Skeletal muscle tissue (tissue), 4 donors: ENCODE data around the gene LRRC47. TPM values are rescaled to one million over a fixed set of nuclear protein-coding genes. Genes with fewer than 3 reads are reported as not detected.

Experiments used
- H3K27ac ChIP-seq: one replicate; pipeline ENCODE4 v1.7.0; 2013; ENCODE audit warnings: mild to moderate bottlenecking, low read depth, low read length, inconsistent platforms
- H3K27me3 ChIP-seq, 3 donors: one replicate each; pipeline ENCODE4 v1.7.0; 2013; ENCODE audit warnings: low read length in 3 of 3; ENCODE audit not compliant: control insufficient read depth in 3 of 3, insufficient read depth in 3 of 3
- H3K36me3 ChIP-seq, 3 donors: one replicate each; pipeline ENCODE4 v1.7.0; 2013; ENCODE audit warnings: low read length in 3 of 3; ENCODE audit not compliant: control insufficient read depth in 3 of 3, insufficient read depth in 3 of 3
- H3K4me1 ChIP-seq, 3 donors: one replicate each; pipeline ENCODE4 v1.7.0; 2013; ENCODE audit warnings: low read length in 3 of 3, mild to moderate bottlenecking in 3 of 3; ENCODE audit not compliant: control insufficient read depth in 3 of 3, insufficient read depth in 3 of 3
- H3K4me3 ChIP-seq, 3 donors: one replicate each; pipeline ENCODE4 v1.7.0; 2013; ENCODE audit warnings: low read length in 3 of 3
- H3K9ac ChIP-seq, 3 donors: one replicate each; pipeline ENCODE4 v1.7.0; 2013; ENCODE audit warnings: low read length in 3 of 3, mild to moderate bottlenecking in 3 of 3, moderate library complexity in 2 of 3, low read depth in 1 of 3
- H3K9me3 ChIP-seq, 3 donors: one replicate each; pipeline ENCODE4 v1.7.0; 2013; ENCODE audit warnings: low read length in 3 of 3; ENCODE audit not compliant: control insufficient read depth in 3 of 3
- total RNA-seq: library from RNA; depleted of rRNA; stranded (reverse); fragments of >200 nt; gene quantifications from one replicate; pipeline ENCODE4 v1.2.3, GENCODE V29; 2014
- donor health status: Osteomylitis.

LRRC47 gene
- total RNA-seq, 1 donor from 2014 or later = 28.7 TPM

DNA sequence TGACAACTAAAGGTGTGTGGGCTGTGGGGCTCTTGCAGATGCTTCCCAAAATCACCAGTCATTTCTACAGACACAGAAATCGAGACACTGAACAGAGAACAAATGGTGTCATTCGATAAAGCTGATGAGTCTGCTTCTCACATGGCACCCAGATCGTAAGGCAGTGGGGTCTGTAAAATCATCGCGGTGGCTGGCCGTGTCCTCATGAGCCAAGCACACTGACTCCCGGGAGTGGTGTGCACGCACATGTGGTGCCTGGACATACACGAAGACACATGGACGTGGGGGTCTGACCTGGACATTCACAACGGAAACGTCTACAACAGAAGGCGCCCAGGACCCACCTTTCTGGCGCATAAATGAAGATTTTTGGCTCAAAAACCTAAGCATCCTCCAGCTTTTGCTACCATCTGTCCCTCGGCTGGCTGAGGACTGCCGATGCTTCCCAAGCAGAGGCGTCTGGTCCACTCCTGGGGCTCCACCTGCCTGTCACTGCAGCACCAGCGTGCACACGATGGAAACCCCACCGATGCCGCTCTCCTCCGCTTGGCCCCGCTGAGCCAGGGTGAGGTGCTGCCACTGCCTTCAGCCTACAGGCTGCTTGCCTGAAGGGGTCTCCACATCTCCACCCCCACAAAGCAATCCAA lies 16.9 kb downstream of the LRRC47 start:
- Histone ChIP-seq H3K27ac (no peak overlapping the region), H3K4me1 (peaks cover 15 to 25% (median 20%) of the 10 kb centered on the region in 3 donors), H3K27me3 (no peaks in the 10 kb centered on the region), H3K9ac (peak overlapping the region in 1 of 3 donors; percentile 40), H3K36me3 (peaks cover 48 to 56% (median 48%) of the 10 kb centered on the region in 3 donors), H3K4me3 (no peak overlapping the region), H3K9me3 (no peaks in the 10 kb centered on the region)

DNA sequence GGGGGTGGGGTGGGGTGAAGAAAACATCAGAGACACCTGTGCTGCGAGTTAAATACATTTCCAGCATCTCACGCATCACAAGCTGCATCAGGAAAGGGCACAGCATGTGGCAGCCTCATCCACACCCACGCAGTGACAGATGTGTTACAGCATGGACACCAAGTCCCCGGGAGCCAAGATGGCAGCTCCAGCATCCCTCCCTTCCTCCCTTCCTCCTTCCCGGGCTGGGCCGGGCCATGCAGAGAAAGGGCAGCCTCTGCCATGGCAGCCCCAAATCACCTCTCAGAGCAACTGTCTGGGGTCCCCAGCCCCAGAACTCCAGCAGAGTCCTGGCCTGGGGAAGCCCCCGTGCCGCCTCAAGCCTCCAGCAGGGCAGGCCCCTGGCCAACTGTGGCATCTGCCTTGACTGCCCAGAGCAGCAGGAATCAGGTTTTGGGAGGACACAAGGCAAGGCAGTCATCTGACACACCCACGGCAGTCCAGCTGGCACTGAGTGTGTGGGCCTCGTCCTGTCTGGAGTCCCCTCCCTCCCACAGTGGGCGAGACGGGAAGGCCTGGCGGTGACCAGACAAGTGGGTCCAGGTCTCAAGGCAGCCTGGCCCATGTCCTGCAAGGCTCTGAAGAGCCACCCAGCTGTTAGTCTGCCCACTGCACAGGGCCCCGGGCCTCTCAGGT lies 17.6 kb downstream of the LRRC47 start:
- peaks cover 42 to 49% (median 42%) of the 10 kb centered on the region in 3 donors for H3K36me3 ChIP-seq
- no peak overlapping the region for H3K27ac ChIP-seq
- peaks cover 15 to 26% (median 20%) of the 10 kb centered on the region in 3 donors for H3K4me1 ChIP-seq
- H3K9ac ChIP-seq = peak overlapping the region in 1 of 3 donors; percentile 40
- H3K9me3 ChIP-seq = no peaks in the 10 kb centered on the region
- H3K4me3 ChIP-seq = no peak overlapping the region
- H3K27me3 ChIP-seq = no peaks in the 10 kb centered on the region

DNA sequence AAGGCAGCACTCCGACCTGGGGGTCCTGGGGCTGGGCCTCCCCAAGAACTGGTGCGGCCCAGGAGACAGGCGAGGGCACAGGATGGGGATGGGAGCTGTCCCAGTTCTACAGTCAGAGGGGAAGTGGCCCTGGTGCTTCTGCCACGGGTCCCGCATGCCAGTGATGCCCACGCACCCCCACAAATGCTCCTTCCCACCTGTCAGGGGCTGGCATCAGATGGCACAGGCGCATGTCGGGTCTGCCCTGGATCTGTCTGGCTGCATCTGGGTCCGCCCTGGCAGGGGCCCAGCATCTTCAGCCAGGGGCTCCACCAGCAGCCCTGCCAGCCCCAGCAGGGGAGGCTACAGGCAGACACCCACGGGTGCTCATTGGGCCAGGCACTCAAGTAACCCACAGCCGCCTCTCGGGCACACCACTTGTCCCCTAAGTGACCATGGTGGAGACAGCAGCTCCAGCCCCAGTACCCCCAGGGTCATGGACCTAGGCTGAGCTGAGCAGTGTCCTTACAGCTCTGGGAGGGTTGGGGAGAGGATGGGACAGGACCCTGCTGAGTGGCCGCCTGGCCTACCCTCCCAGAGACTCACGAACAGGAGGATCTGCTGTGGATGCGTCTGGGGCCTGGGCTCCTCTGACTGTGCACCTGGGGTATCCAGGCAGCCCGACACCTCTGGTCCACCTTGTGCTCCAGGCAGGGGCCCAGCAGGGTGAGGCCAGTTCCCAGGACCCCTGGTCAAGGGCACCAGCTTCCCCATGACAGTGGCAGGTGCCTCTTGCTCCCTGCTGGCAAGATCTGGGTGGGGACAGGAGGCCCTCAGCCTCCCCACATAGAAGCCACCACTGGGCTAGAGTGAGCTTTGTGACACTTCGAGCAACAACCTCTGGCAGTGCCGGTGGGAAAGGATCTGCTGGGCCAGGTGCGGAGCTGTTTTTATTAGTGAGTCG lies 18.4 kb downstream of the LRRC47 start:
- H3K9me3 ChIP-seq = no peaks in the 10 kb centered on the region
- H3K4me1 ChIP-seq = peaks cover 15 to 34% (median 23%) of the 10 kb centered on the region in 3 donors
- no peaks in the 10 kb centered on the region for H3K27me3 ChIP-seq
- no peak overlapping the region for H3K27ac ChIP-seq
- H3K9ac ChIP-seq = peak overlapping the region in 1 of 3 donors; percentile 16
- no peak overlapping the region for H3K4me3 ChIP-seq
- H3K36me3 ChIP-seq = peaks cover 36 to 42% (median 37%) of the 10 kb centered on the region in 3 donors

DNA sequence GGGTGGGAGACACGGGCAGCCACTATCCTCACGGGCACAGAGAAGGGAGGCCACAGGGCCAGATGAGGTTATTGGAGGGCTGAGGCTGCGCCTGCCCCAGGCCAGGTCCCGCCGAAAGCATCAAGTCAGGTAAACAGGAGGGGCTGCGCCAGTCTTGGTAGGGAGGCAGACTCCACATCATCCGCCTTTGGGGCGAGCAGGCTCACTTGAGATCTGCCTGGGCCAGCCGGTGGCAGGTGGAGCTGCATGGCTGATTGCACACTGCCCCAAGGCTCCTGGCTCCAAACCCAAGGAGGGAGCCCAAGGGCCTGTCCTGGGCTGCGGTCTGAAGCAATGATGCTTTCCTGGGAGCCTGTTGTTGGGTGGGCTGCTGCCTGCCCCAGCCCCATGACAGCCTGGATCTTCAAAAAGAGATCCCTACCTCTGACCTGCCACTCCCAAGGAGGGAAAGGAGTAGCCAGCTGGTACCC lies 19.2 kb downstream of the LRRC47 start:
- no peaks in the 10 kb centered on the region for H3K27me3 ChIP-seq
- no peaks in the 10 kb centered on the region for H3K9me3 ChIP-seq
- H3K36me3 ChIP-seq = peaks cover 29 to 34% (median 30%) of the 10 kb centered on the region in 3 donors
- H3K27ac ChIP-seq = no peak overlapping the region
- peak overlapping the region in 1 of 3 donors; percentile 33 for H3K9ac ChIP-seq
- H3K4me3 ChIP-seq = no peak overlapping the region
- peaks cover 15 to 37% (median 24%) of the 10 kb centered on the region in 3 donors for H3K4me1 ChIP-seq

DNA sequence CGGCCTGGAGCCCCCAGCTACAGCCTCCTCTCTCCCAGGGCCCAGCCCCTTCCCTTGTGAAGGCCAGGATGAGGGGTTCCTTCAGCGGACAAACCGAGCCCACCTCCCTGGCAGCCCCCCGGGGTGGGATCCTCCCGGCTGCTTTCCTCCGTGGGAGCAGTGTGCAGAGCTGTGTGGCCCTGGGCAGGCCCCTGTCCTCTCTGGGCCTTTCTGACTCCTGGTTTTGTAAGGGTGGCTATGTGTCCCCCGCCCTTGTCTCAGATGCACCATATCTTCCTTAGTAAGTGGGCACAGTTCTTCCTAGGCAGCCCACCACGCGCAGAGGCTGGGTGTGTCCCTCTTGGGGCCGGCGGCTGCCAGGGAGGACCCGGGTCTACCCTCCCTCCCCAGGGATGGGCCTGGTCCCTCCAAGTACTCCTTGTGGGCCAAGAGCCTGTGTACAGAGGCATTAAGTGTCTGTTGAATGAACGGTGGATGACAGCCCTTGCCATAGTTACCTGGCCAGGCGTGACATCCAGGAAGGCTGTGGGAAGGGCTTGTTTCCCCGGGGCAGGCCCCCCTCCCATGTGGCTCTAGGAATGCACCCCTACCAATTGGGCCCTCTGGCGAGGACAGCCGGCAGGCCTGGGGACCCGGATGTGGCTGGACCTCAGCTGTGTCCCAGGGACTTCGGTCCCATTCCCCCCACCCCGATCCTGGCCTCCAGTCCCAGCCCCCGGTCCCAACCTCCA lies 19.9 kb downstream of the LRRC47 start:
- Histone ChIP-seq H3K4me3 (no peak overlapping the region), H3K4me1 (peaks cover 21 to 43% (median 31%) of the 10 kb centered on the region in 3 donors), H3K27me3 (no peaks in the 10 kb centered on the region), H3K36me3 (peaks cover 22 to 26% (median 25%) of the 10 kb centered on the region in 3 donors), H3K9me3 (no peaks in the 10 kb centered on the region), H3K9ac (peak overlapping the region in 2 of 3 donors; percentile 14 to 33), H3K27ac (no peak overlapping the region)

DNA sequence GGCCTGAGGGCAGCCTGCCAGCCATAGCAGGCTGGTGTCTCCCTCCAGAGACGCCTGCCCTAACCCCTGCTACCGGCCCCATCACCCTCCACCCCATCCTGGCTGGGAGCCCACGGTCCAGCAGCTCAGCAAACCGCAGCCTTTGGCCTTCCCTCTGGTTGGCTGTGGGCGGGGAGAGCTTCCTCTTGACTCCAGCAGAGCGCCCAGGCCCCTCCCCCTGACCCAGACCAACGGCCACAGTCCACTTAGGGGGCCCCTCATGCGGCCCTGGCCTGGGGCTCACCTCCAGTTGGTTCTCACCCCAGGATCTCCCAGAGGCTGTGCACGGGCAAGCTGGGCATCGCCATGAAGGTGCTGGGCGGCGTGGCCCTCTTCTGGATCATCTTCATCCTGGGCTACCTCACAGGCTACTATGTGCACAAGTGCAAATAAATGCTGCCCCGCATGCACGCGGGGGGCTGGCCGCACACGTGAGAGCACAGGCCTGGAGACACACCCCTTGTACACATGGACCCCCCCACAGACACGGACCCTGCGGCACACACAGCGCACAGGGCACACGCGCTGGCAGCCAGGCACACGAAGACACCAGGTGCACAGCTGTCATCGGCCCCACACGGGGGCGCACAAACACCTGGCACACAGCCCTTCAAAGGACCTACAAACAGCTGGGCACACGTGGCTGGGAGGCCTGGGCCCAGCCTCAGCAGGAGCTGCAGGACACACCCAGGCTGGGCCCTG lies 20.6 kb downstream of the LRRC47 start:
- Histone ChIP-seq H3K27me3 (no peaks in the 10 kb centered on the region), H3K4me3 (no peak overlapping the region), H3K36me3 (peaks cover 16 to 21% (median 18%) of the 10 kb centered on the region in 3 donors), H3K4me1 (peaks cover 21 to 45% (median 34%) of the 10 kb centered on the region in 3 donors), H3K9ac (peak overlapping the region in 2 of 3 donors; percentile 14 to 33), H3K27ac (no peak overlapping the region), H3K9me3 (no peaks in the 10 kb centered on the region)

DNA sequence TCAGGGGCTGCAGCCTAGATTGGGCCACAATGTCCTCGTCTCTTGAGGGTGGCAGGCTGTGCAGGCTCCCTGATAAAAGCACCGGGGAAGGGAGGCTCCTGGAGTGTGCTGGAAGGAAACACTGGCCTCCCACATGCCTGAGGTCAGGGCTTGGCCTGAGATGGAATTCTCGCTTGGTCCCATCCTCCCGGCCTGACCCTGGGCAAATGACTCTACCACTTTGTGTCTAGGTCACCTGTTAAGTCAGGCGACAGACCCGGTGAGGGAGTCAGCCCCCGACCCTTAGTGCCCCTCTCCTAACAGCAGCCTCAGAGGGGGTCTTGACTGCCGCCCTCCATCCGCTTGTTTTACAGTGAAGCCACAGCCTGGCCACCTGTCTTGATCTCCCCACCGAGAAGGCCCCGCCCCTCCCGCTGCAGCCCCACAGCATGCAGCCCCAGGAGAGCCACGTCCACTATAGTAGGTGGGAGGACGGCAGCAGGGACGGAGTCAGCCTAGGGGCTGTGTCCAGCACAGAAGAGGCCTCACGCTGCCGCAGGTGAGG lies 21.3 kb downstream of the LRRC47 start:
- Histone ChIP-seq H3K9me3 (no peaks in the 10 kb centered on the region), H3K4me3 (no peak overlapping the region), H3K36me3 (peaks cover 11 to 15% (median 11%) of the 10 kb centered on the region in 3 donors), H3K27me3 (no peaks in the 10 kb centered on the region), H3K27ac (no peak overlapping the region), H3K9ac (no peak overlapping the region), H3K4me1 (peaks cover 21 to 45% (median 34%) of the 10 kb centered on the region in 3 donors)

DNA sequence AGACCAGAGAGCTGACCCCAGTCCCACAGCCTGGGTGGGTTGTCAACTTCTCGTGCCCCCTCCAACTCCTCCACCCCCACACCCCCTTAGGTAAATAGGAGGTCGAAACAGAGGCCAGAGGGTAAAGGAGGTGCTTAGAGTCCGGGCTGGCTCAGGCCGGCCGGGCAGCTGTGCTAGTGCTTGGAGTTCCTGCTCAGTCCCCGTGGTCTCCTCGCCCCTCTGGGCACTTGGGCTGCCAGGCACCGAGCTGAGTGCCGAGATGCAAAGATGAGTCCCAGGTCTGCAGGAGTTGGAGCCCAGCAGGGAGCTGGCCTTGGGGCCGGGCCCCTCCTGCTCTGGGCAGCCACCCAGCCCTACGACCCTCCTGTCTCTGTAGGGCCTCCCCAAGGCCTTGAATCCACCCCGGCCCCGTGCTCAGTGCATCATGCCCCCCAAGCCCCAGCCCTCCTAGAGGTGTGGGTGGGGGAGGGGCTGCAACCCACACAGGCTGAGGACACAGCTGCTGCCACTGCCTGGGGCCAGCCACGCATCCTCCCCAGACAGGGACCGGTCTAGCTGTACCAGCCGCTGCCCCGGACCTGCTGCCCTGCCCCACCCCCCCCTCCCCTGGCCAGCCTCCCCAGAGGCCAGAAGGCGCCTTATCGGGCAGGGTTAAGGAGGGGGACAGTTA lies 21.9 kb downstream of the LRRC47 start:
- no peak overlapping the region for H3K27ac ChIP-seq
- H3K36me3 ChIP-seq = peaks cover 5 to 9% (median 5%) of the 10 kb centered on the region in 3 donors
- H3K27me3 ChIP-seq = no peaks in the 10 kb centered on the region
- H3K4me3 ChIP-seq = no peak overlapping the region
- H3K4me1 ChIP-seq = peaks cover 21 to 45% (median 34%) of the 10 kb centered on the region in 3 donors
- H3K9ac ChIP-seq = no peak overlapping the region
- H3K9me3 ChIP-seq = no peaks in the 10 kb centered on the region
